ENCODE data around the gene FOXB1.

DNA sequence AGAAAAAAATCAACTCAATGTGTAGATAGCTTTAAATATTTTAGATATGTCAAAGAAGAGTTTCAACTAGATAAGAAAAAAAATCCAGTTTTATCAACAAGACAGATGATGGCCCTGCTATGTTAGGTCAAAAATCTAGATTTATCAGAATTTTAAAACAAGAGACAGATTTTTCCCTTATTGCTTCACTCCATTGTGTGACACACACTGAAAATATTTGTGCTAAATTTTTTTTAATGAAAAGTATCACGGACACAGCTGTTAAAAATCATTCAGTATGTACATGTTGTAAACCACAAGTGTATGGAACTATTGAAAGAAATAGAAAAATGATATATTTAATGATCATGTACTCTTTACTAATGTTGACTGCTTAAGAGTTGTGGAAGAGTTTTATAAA is 43.6 kb downstream of the FOXB1 start:
- TF ChIP-seq, protein P1, sequence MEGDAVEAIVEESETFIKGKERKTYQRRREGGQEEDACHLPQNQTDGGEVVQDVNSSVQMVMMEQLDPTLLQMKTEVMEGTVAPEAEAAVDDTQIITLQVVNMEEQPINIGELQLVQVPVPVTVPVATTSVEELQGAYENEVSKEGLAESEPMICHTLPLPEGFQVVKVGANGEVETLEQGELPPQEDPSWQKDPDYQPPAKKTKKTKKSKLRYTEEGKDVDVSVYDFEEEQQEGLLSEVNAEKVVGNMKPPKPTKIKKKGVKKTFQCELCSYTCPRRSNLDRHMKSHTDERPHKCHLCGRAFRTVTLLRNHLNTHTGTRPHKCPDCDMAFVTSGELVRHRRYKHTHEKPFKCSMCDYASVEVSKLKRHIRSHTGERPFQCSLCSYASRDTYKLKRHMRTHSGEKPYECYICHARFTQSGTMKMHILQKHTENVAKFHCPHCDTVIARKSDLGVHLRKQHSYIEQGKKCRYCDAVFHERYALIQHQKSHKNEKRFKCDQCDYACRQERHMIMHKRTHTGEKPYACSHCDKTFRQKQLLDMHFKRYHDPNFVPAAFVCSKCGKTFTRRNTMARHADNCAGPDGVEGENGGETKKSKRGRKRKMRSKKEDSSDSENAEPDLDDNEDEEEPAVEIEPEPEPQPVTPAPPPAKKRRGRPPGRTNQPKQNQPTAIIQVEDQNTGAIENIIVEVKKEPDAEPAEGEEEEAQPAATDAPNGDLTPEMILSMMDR (IDR thresholded peaks at IDR 0.05; ENCODE audit: low read depth, low read length), result no peak
- TF ChIP-seq EZH2phosphoT487 (IDR thresholded peaks at IDR 0.05; ENCODE audit: low read depth), result no peak
